ENCODE results near the gene COL18A1. TPM values are rescaled to one million over a fixed set of nuclear protein-coding genes. Genes with fewer than 3 reads are reported as not detected.
"Not testable (repeated sequence)": the region's sequence is repeated elsewhere in the genome, so short reads cannot be mapped to it uniquely, and the experiment has no call there.

Gene COL18A1
- total RNA-seq, 1 experiment from 2014 or later, result 77.0 TPM

DNA sequence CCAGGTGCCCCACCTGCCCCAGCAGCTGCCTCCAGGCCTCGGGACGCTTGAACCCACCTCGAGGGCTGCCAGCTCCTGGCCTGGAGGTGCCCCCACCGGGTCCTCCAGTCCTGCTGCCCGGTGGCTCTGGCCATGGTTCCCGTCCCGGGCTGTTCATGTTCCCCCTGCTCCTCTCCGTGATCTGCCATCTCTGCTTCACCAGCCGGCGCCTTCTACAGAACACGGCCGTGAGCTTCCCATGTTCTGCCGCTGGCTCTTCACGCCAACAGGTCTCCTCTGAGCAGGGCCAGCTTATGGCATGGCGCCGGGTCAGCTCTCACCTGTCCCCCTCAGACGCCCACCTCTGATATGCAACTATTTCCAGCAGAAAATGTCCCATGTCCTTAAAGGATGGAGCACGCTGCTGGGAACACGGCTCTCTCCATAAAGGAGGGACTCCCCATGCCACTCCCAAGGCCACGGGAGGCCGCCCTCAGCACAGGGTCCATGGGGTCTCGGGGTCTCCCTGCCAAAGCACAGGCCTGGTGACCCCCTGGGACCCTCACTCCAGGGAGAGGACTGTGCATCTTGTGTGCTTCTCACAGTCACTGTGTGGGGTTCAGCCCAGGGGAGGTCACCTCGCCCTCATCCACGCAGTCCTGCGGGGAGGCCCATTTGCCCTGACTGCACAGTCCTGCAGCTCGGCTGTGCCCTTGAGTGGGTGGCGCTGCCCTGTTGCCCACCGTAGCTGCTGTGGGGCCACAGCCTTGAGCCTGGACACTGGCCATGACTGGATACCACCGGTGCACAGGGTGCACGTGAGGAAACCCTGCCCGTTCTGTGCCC lies 36.7 kb downstream of the COL18A1 start:
- H2AFZ ChIP-seq (ENCODE audit: low read length), result no peak overlapping the region
- H3K36me3 ChIP-seq (ENCODE audit: low read depth, low read length), result peaks cover 7% of the 10 kb centered on the region; the same call in 1 of the 2 replicates
- no TSS peak for BruUV-seq (replicated peaks)
- no peaks in the 10 kb centered on the region for H3K9me2 ChIP-seq (replicated peaks; ENCODE audit: low read length)
- no peak overlapping the region for H3K4me3 ChIP-seq (ENCODE audit: low read length)
- intact Hi-C loops (cut with micrococcal nuclease), result no loop called here
- CTCF ChIA-PET, result no interaction called here
- peaks cover 13% of the 10 kb centered on the region; the same call in 1 of the 2 replicates for H3K79me2 ChIP-seq (ENCODE audit: low read length)
- peaks cover 6% of the 10 kb centered on the region; the same call in 1 of the 2 replicates for H3K4me1 ChIP-seq (ENCODE audit: insufficient read depth, low read length)
- H4K20me1 ChIP-seq (ENCODE audit: low read length), result no peaks in the 10 kb centered on the region
- no peak for ATAC-seq
- no peak for DNase-seq
- H3K4me2 ChIP-seq (ENCODE audit: low read length), result no peak overlapping the region
- no peak overlapping the region for H3K9ac ChIP-seq (ENCODE audit: low read length)
- H3F3A ChIP-seq (ENCODE audit: low read length, unreplicated experiment), result no peaks in the 10 kb centered on the region
- POLR2A ChIA-PET (ENCODE audit: unreplicated experiment), result interaction anchor here (0.5 kb wide), 1 partner anchor 210 kb away, joined by 3 read pairs; no protein-coding TSS in a partner anchor
- no peak for TF ChIP-seq EZH2 (IDR thresholded peaks at IDR 0.05; ENCODE audit: low read length, unreplicated experiment)
- TF ChIP-seq, protein P1, sequence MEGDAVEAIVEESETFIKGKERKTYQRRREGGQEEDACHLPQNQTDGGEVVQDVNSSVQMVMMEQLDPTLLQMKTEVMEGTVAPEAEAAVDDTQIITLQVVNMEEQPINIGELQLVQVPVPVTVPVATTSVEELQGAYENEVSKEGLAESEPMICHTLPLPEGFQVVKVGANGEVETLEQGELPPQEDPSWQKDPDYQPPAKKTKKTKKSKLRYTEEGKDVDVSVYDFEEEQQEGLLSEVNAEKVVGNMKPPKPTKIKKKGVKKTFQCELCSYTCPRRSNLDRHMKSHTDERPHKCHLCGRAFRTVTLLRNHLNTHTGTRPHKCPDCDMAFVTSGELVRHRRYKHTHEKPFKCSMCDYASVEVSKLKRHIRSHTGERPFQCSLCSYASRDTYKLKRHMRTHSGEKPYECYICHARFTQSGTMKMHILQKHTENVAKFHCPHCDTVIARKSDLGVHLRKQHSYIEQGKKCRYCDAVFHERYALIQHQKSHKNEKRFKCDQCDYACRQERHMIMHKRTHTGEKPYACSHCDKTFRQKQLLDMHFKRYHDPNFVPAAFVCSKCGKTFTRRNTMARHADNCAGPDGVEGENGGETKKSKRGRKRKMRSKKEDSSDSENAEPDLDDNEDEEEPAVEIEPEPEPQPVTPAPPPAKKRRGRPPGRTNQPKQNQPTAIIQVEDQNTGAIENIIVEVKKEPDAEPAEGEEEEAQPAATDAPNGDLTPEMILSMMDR (conservative IDR thresholded peaks at IDR 0.05; ENCODE audit: low read depth, low read length), result no peak
- no peak for TF ChIP-seq EZH2phosphoT487 (IDR thresholded peaks at IDR 0.05; ENCODE audit: borderline replicate concordance, low read length)
- 0 out of 2 replicates have a peak, but pooled peaks cover 2% of the 10 kb centered on the region for H3K9me3 ChIP-seq (ENCODE audit: low read length)
- H3K27me3 ChIP-seq (ENCODE audit: low read length), result no peaks in the 10 kb centered on the region
- H3K27ac ChIP-seq (ENCODE audit: low read length), result no peak overlapping the region

DNA sequence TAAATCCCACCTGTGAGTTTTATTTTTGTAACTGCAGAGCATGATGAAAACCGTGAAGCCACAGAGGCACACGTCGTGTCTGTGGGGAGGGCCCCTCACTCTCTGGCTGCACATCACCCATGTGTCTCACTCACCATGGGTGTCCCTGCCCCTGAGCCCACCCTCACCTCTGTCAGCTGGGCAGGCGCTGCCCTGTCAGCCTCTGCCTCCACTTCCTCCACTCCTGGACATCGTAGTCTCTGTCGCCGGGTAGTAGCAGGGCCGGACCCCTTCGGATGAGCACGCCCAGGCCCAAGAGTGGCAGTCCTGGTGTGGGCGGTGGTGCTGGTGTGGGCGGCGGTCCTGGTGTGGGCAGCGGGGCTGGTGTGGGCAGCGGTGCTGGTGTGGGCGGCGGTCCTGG lies 37.3 kb downstream of the COL18A1 start:
- H3K4me1 ChIP-seq (ENCODE audit: insufficient read depth, low read length), result peaks cover 6% of the 10 kb centered on the region; the same call in 1 of the 2 replicates
- intact Hi-C loops (cut with micrococcal nuclease), result no loop called here
- TF ChIP-seq, protein P1 (conservative IDR thresholded peaks at IDR 0.05; ENCODE audit: low read depth, low read length), result no peak
- no peak for TF ChIP-seq EZH2phosphoT487 (IDR thresholded peaks at IDR 0.05; ENCODE audit: borderline replicate concordance, low read length)
- no peak for TF ChIP-seq EZH2 (IDR thresholded peaks at IDR 0.05; ENCODE audit: low read length, unreplicated experiment)
- ChIA-PET CTCF (no interaction called here), POLR2A (ENCODE audit: unreplicated experiment) (no interaction called here)
- H3K79me2 ChIP-seq (ENCODE audit: low read length), result peaks cover 13% of the 10 kb centered on the region; the same call in 1 of the 2 replicates
- no peaks in the 10 kb centered on the region for H3F3A ChIP-seq (ENCODE audit: low read length, unreplicated experiment)
- H3K9me2 ChIP-seq (replicated peaks; ENCODE audit: low read length), result no peaks in the 10 kb centered on the region
- H3K27ac ChIP-seq (ENCODE audit: low read length), result no peak overlapping the region
- H3K27me3 ChIP-seq (ENCODE audit: low read length), result no peaks in the 10 kb centered on the region
- H3K9ac ChIP-seq (ENCODE audit: low read length), result no peak overlapping the region
- no peak overlapping the region for H2AFZ ChIP-seq (ENCODE audit: low read length)
- no peaks in the 10 kb centered on the region for H4K20me1 ChIP-seq (ENCODE audit: low read length)
- peaks cover 10% of the 10 kb centered on the region; the same call in 1 of the 2 replicates for H3K36me3 ChIP-seq (ENCODE audit: low read depth, low read length)
- no peak overlapping the region for H3K4me2 ChIP-seq (ENCODE audit: low read length)
- no TSS peak for BruUV-seq (replicated peaks)
- 0 out of 2 replicates have a peak, but pooled peaks cover 5% of the 10 kb centered on the region for H3K9me3 ChIP-seq (ENCODE audit: low read length)
- DNase-seq, result no peak
- no peak overlapping the region for H3K4me3 ChIP-seq (ENCODE audit: low read length)
- ATAC-seq, result no peak

DNA sequence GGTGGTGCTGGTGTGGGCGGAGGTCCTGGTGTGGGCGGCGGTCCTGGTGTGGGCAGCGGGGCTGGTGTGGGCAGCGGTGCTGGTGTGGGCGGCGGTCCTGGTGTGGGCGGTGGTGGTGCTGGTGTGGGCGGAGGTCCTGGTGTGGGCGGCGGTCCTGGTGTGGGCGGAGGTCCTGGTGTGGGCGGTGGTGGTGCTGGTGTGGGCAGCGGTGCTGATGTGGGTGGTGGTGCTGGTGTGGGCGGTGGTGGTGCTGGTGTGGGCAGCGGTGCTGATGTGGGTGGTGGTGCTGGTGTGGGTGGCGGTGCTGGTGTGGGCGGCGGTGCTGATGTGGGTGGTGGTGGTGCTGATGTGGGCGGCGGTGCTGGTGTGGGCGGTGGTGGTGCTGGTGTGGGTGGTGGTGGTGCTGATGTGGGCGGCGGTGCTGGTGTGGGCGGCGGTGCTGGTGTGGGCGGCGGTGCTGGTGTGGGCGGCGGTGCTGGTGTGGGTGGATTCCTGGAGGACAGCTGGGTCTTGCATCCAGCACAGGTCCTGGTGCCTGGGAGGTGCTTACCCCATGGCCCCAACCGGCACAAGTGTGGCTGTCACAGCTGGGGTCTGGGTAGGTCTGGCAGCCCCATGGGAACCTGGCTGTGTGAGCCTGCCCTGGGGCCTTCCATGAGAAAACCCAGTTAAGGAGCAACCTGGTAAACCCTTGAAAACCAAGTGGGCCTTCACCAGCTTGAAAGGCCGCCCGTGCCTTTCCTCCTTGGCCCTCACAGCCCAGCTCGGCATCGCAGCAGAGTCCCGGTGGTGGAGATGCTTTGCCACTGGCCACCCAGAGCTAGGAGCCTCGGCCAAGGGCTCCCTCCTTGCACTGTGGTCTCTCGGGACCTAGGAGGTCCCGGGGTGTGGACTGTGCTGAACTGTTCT lies 38.0 kb downstream of the COL18A1 start:
- CTCF ChIA-PET; POLR2A ChIA-PET (ENCODE audit: unreplicated experiment); intact Hi-C loops (cut with micrococcal nuclease): not testable (repeated sequence)

More for the DNA sequence above, 38.0 kb downstream of the COL18A1 start:
- H3K4me2 ChIP-seq (ENCODE audit: low read length); H3K9me2 ChIP-seq (replicated peaks; ENCODE audit: low read length); H3K36me3 ChIP-seq (ENCODE audit: low read depth, low read length); BruUV-seq (replicated peaks); H3F3A ChIP-seq (ENCODE audit: low read length, unreplicated experiment); H3K9me3 ChIP-seq (ENCODE audit: low read length); H3K27ac ChIP-seq (ENCODE audit: low read length); H3K4me3 ChIP-seq (ENCODE audit: low read length); H3K9ac ChIP-seq (ENCODE audit: low read length); H4K20me1 ChIP-seq (ENCODE audit: low read length); H3K27me3 ChIP-seq (ENCODE audit: low read length); H2AFZ ChIP-seq (ENCODE audit: low read length); H3K4me1 ChIP-seq (ENCODE audit: insufficient read depth, low read length); ATAC-seq; DNase-seq: not testable (repeated sequence)
- H3K79me2 ChIP-seq (ENCODE audit: low read length), result peaks cover 13% of the 10 kb centered on the region; the same call in 1 of the 2 replicates
